SK-N-MC (cell line): Measurements from ENCODE around the gene TMEM181.

Experiments used
- EZH2 ChIP-seq: fragments of 200-600 bp; sonication (generic); IDR thresholded peaks from one replicate; pipeline ENCODE4 v1.6.1; 2017; ENCODE audit warnings: antibody characterized with exemption
- POLR2AphosphoS5 ChIP-seq: IDR thresholded peaks from 2 replicates; pipeline ENCODE4 v1.6.1; 2012; ENCODE audit warnings: mild to moderate bottlenecking, low read depth, low read length, borderline replicate concordance

DNA sequence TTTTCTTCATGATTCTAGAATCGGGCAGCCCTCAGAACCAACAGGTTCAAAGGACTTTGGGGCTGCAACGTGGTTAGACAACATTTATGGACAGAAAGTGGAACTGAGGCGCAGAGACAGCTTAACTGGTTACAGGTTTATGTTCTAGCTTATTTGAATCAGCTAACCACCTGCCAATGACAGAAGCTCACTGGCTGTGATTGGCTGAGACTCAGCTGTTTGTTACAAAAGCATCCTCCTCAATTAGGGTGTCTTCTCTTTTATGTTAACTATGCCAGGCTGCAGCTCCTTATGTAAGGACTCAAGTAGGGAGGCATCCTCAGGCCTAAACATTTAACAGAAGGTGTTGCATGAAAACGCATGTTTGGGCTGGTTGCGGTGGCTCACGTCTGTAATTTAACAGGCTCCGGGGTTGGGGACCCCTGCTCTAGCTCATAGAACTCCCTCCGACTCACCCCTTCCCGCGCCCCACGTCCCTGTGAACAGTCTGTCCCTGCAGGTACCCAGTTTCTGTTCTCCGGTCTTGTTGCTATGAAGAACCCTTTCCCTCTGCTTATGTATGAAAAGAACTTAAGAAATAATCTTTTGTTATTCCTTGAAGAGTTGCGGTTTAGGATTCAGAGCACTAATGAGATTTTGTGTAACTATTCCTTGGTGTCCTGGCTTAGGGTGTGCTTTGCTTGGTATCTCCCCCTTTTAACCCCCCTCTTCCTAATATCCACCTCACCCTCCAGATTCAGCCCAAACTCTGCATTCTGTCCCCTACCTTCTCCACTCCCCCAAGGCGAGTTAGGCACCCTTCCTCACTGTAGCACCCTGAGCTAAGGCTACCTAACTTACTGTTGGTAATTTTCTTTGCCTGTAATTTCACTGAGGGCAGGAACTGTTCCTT is 1.2 kb upstream of the TMEM181 start:
- TF ChIP-seq EZH2 (no peak), POLR2AphosphoS5 (no peak)
